Measurements from ENCODE around the gene EFCAB3. TPM values are rescaled to one million over a fixed set of nuclear protein-coding genes. Genes with fewer than 3 reads are reported as not detected.

The EFCAB3 gene
- total and polyA plus RNA-seq, 5 experiments from 2014 or later, result not detected

Other genes starting within 250 kb of the EFCAB3 start
- gene METTL2A, start 43.3 kb downstream of the EFCAB3 start, total RNA-seq, result 10 to 100 TPM; 15.4 to 18.3 TPM
- gene METTL2A, start 43.3 kb downstream of the EFCAB3 start, polyA plus RNA-seq, result 10 to 100 TPM; 11.8 to 17.3 (median 15.6) TPM
- 10 to 100 TPM; 71.3 to 79.5 TPM for gene TLK2, start 98.3 kb downstream of the EFCAB3 start, total RNA-seq
- gene TLK2, start 98.3 kb downstream of the EFCAB3 start, polyA plus RNA-seq, result 10 to 100 TPM in 1 of 3 donors, 1 to 10 TPM in 2; 8.2 to 12.0 (median 9.2) TPM
- gene MRC2, start 247.1 kb downstream of the EFCAB3 start, total RNA-seq, result 10 to 100 TPM in 1 of 2 experiments, 1 to 10 TPM in 1; 7.3 to 11.0 TPM
- gene MRC2, start 247.1 kb downstream of the EFCAB3 start, polyA plus RNA-seq, result 1 to 10 TPM in 1 of 3 donors, under 1 TPM in 2; 0.74 to 1.3 (median 0.80) TPM